Stimulated activated CD8-positive, alpha-beta memory T cell treated with anti-CD3 and anti-CD28 coated beads, Interleukin-15, amount 100 ng/mL, for 4 hours (primary cell): Measurements from ENCODE around the gene TMEM156.

ENCODE experiments used
- DNase-seq, 2 donors: peaks; one replicate each; pipeline ENCODE4 v3.0.0-alpha.2; 2020; ENCODE audit warnings: low read depth in 2 of 2

Gene TMEM156

DNA sequence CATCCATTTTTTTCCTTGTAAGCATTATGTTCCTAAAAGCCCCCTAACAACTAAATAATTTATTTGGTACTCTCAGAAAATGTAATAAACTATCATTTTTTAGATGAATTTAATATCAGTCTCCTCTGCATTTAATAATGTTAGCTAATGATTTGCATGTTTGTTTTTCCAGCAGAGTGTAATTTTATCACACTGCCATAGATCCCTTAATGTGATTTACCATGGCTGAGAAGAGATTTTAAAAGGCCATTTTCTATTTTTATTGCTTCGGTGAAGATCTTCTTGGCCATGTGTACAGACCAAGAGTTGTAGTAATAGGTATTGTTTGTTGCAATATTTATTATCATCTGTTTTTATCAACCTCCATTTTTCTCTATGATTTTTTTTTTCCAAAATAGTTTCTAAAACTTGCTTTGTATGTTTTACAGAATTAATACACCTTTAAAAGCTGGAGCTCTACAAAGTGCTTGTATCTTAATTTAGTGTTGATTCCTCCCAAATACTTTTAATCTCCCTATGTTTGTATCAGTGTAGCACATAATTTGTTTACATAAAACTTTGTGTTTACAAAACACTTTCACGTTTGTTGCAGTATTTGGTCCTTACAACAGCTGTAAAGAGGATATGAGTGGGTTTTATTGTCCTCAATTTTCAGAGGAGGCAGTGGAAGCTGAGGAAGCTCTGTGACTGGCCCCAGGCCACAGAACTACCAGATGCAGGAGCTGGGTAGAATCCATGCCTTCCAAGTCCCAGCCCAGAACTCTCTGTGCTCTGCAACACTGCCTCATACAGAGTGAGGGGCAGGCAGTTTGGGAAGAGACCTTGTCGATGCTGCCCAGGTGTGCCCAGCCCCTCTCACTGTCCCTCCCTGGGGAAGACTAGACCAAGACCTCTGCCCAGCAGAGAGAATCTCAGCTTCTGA lies 106.5 kb downstream of the TMEM156 start:
- DNase-seq = no peak

DNA sequence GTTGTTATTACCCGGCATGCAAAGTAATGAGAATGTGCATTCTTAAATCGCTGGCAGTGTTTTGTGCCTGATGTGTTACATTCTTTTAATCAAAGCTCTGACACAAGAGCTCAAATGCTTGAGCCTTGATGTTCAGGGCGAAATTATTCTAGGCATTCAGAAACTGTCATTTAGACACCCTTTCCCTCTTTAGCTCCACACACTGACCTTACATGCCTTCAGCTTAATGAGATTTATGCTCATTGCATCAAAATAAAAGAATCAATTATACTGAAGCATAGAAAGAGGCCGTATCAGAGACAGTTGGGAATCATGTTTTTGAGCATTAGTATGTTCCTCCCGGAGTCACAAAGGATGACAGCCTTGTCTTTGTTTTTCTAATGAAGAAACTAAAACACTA lies 107.9 kb downstream of the TMEM156 start:
- no peak for DNase-seq

DNA sequence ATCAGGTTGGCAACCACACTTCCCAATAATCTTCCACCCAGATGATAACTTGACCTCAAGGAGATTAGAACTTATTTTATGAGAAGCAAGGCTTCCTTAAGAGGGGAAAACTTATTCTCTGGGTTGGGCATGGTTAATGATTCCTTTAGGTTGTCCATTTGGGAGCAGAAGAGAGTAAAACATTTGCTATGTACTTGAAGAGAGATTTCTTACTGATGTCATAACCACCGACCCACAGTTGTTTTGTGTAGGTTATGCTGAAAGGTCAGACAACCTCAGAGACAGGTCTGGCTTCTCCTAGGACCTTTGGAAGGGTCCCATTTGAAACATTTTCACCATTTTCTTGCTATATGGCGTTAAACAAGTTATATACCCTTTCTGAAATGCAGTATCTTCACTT lies 108.5 kb downstream of the TMEM156 start:
- no peak for DNase-seq

DNA sequence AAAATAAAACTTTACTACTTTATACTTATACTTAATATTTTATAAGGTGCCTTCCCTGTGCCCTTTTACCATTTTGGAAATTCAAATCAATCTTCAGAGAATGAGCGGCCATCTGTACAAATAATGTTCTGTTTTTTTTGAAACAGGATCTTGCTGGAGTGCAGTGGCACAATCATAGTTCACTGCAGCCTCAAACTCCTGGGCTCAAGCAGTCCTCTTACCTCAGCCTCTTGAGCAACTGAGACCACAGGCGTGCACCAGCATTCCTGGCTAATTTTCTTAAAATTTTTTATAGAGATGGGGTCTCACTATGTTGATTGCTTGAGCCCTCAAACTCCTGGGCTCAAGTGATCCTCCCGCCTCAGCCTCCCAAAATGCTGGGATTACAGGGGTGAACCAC lies 111.1 kb downstream of the TMEM156 start:
- no peak for DNase-seq

DNA sequence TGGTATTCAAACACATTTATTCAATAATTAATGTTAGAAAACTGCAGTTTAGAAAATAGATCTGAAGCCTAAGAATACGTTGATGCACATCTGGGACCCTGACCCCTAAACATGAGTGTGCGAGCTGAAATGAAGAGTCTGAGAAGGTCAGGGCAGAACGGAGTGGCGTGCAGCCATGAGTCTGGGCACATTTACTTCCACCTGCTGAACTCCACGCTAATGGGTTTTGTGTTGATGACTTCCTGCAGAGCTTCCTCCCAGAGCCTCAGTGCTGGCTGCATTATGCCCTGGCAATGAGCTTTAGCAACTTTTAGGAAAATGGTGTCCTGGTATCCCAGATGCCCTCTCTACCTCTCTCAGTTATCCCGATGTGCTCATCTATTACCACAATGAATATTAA lies 111.5 kb downstream of the TMEM156 start:
- no peak for DNase-seq

DNA sequence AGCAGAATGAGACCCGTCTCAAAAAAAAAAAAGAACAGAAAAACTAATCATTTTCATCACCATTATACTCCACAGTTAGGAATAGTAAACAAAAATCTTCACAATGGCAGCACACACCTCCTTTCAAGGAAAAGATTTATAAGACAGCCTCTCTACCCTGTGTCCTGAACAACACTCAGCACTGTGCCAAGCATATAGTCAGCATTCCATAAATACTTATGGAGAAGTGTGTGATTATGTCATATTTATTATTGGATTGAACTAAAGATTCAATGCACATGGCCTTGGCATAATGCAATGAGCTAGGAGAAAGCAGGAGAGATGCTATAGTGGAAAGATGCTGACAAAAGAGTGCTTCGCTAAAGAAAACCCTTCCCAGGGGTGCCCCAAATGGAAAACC lies 112.0 kb downstream of the TMEM156 start:
- no peak for DNase-seq

DNA sequence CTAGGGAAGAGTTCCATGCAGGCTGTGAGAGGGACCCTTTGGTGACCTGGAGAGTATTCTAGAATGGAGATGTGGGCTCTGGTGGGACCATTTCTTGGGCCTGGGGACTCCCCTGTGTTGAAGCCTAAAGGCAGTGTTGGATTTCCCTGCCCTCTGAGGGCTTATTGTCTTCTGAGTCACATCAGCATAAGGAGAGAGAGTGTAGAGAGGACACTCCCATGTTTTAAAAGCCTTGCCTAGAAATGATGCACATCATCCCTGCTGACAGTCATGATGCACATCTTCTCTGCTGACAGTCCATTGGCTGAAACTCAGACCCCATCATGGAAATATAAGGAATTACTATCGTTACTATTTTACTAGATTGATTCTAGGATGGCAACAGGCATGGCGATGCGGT lies 112.7 kb downstream of the TMEM156 start:
- no peak for DNase-seq

DNA sequence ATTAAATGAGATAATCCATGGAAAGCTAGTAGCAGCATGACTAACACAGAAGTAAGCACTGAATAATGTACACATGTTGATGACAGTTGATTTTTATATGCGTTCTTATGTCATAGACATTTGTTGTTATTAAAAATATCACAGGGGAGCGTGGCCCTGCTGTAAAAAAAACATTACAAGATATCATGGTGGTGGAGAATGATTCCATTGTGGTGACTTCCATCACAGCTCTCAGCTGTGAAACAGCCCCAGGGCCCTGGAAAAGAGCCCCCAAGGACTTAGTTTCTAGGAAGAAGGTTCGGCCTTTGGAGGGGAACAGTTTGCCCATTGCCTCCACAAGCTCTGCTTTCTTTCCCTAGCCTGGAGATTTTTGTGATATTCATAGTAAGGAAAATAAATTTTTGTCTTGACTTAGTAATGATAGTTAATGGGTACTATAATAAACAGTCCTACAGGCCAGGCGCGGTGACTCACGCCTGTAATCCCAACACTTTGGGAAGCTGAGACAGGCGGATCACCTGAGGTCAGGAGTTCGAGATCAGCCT lies 114.7 kb downstream of the TMEM156 start:
- DNase-seq = no peak
